K562 (cell line): ENCODE results near the gene POU4F1. TPM values are rescaled to one million over a fixed set of nuclear protein-coding genes. Genes with fewer than 3 reads are reported as not detected.

Source experiments
- ATAC-seq: fragments of 200-7000 bp; cut with Tn5 transposase; 3 replicates; pipeline ENCODE4 v1.9.1; 2020; ENCODE audit warnings: moderate library complexity
- BruUV-seq: library from RNA; stranded (reverse); fragments of 400-500 nt; replicated peaks from 2 replicates; lab custom pipeline; 2021; lab: Mats Ljungman, UMichigan
- CTCF ChIA-PET: fragments of 300-600 bp; formaldehyde crosslinking; extraction: SDS; loops from one replicate; lab custom pipeline; 2021; ENCODE audit warnings: low intra/inter-chr PET ratio; lab: Yijun Ruan, JAX
- POLR2A ChIA-PET: fragments of 300-600, 350-650 bp; sonication (Branson Sonifier 250); formaldehyde crosslinking; extraction: SDS; loops from one replicate; lab custom pipeline; 2021; ENCODE audit warnings: antibody characterized with exemption, inconsistent platforms; lab: Yijun Ruan, JAX
- DNase-seq, 4 experiments: peaks; one replicate each; pipeline versions ENCODE4 v3.0.0 to v3.0.0-alpha.2; 2011 to 2018; ENCODE audit warnings: low spot score in 3 of 4, mixed read lengths in 3 of 4; ENCODE audit errors: extremely low read depth in 1 of 4
- FAIRE-seq: peaks from 2 replicates; lab custom pipeline; 2011; peaks lifted over from hg19 to GRCh38; lab: Jason Lieb, UNC
- H2AFZ ChIP-seq: 2 replicates; pipeline ENCODE4 v1.6.0; 2011; ENCODE audit warnings: low read depth, low read length, control low read depth, inconsistent platforms
- H3K27ac ChIP-seq: fragments of 200-600 bp; 3 replicates; pipeline ENCODE4 v1.8.0; 2011; ENCODE audit warnings: low read depth, mild to moderate bottlenecking, control low read depth, inconsistent platforms, low read length, moderate library complexity, mixed read lengths; ENCODE audit errors: extremely low read depth
- H3K27me3 ChIP-seq, 2 experiments: fragments of 300-600 bp in 1 of 2; 2 replicates in 1 of 2; 3 replicates in 1 of 2; pipeline versions ENCODE4 v1.6.0 to v1.8.0; 2011; ENCODE audit warnings: inconsistent platforms in 2 of 2, low read length in 2 of 2, mild to moderate bottlenecking in 1 of 2, mixed read lengths in 1 of 2, moderate library complexity in 1 of 2; ENCODE audit not compliant: control insufficient read depth in 2 of 2, insufficient read depth in 2 of 2
- H3K36me3 ChIP-seq: fragments of 300-600 bp; 3 replicates; pipeline ENCODE4 v1.8.0; 2011; ENCODE audit warnings: mild to moderate bottlenecking, low read length, inconsistent platforms; ENCODE audit not compliant: control insufficient read depth, insufficient read depth
- H3K4me1 ChIP-seq, 2 experiments: fragments of 200-600 bp in 1 of 2; replicated peaks in 1 of 2; 2 replicates in 1 of 2; 3 replicates in 1 of 2; pipeline versions ENCODE4 v1.5.1 to v1.8.0; 2011; ENCODE audit warnings: inconsistent platforms in 2 of 2, low read length in 2 of 2, mild to moderate bottlenecking in 1 of 2, mixed read lengths in 1 of 2, moderate library complexity in 1 of 2; ENCODE audit not compliant: control insufficient read depth in 2 of 2, insufficient read depth in 2 of 2
- H3K4me2 ChIP-seq: 2 replicates; pipeline ENCODE4 v1.6.1; 2011; ENCODE audit warnings: low read length, control low read depth, inconsistent platforms, mixed read lengths; ENCODE audit not compliant: insufficient read depth
- H3K4me3 ChIP-seq: fragments of 200-600 bp; sonication (generic), shearing (Covaris generic); 2 replicates; pipeline ENCODE4 v1.5.1; 2016; ENCODE audit warnings: control low read depth, inconsistent platforms
- H3K79me2 ChIP-seq: fragments of 200-600 bp; 3 replicates; pipeline ENCODE4 v1.8.0; 2011; ENCODE audit warnings: low read length, inconsistent platforms; ENCODE audit not compliant: control insufficient read depth, insufficient read depth
- H3K9ac ChIP-seq, 2 experiments: 2 replicates each; pipeline versions ENCODE4 v1.6.0 to v1.6.1; 2011; ENCODE audit warnings: low read depth in 2 of 2, low read length in 2 of 2, control low read depth in 1 of 2, inconsistent platforms in 1 of 2, mild to moderate bottlenecking in 1 of 2, mixed read lengths in 1 of 2; ENCODE audit not compliant: insufficient read depth in 1 of 2
- H3K9me1 ChIP-seq: one replicate; pipeline ENCODE4 v1.6.0; 2011; ENCODE audit warnings: inconsistent platforms, mild to moderate bottlenecking, low read length, moderate library complexity; ENCODE audit not compliant: control insufficient read depth, insufficient read depth
- H3K9me3 ChIP-seq: replicated peaks from 2 replicates; pipeline ENCODE4 v1.5.1; 2011; ENCODE audit warnings: low read depth, low read length, inconsistent platforms; ENCODE audit not compliant: control insufficient read depth, insufficient read depth
- H4K20me1 ChIP-seq: replicated peaks from 2 replicates; pipeline ENCODE4 v1.6.1; 2011; ENCODE audit warnings: low read length, inconsistent platforms, mixed read lengths; ENCODE audit not compliant: control insufficient read depth, insufficient read depth
- ESRRB ChIP-seq: fragments of 250-450 bp; sonication (Bioruptor Pico); IDR thresholded peaks from 2 replicates; pipeline ENCODE4 v1.5.0; 2020; ENCODE audit warnings: mild to moderate bottlenecking, moderate library complexity, borderline replicate concordance
- FOXO4 ChIP-seq: fragments of 450-650 bp; formaldehyde crosslinking; IDR thresholded peaks from 2 replicates; pipeline ENCODE4 v1.4.0; 2020; ENCODE audit warnings: mild to moderate bottlenecking, moderate library complexity
- GATAD2B ChIP-seq: fragments of 450-650 bp; IDR thresholded peaks from 2 replicates; pipeline ENCODE4 v1.6.1; 2017; ENCODE audit warnings: mild to moderate bottlenecking, borderline replicate concordance
- GTF3C2 ChIP-seq: IDR thresholded peaks from 3 replicates; pipeline ENCODE4 v1.6.1; 2011; ENCODE audit warnings: borderline replicate concordance, mild to moderate bottlenecking, moderate library complexity; ENCODE audit not compliant: insufficient read length; ENCODE audit errors: extremely low read depth
- HDAC3 ChIP-seq: fragments of 450-650 bp; IDR thresholded peaks from 2 replicates; pipeline ENCODE4 v1.6.1; 2018; ENCODE audit warnings: borderline replicate concordance, mild to moderate bottlenecking, moderate library complexity; ENCODE audit not compliant: partially characterized antibody
- HDAC8 ChIP-seq: fragments of 450-650 bp; IDR thresholded peaks from 2 replicates; pipeline ENCODE4 v1.6.1; 2016; ENCODE audit warnings: mild to moderate bottlenecking, missing genetic modification characterization, moderate library complexity, missing compliant biosample characterization
- ILK ChIP-seq: fragments of 450-650 bp; IDR thresholded peaks from 2 replicates; pipeline ENCODE4 v1.6.1; 2016; ENCODE audit warnings: missing genetic modification characterization, low read depth, mild to moderate bottlenecking, missing compliant biosample characterization, moderate library complexity, borderline replicate concordance
- MBD2 ChIP-seq: sonication (generic); IDR thresholded peaks from 2 replicates; pipeline ENCODE4 v1.6.1; 2016; ENCODE audit warnings: low read depth, borderline replicate concordance
- NFATC3 ChIP-seq: fragments of 450-650 bp; IDR thresholded peaks from 2 replicates; pipeline ENCODE4 v1.6.1; 2017; ENCODE audit warnings: mild to moderate bottlenecking
- POLR2H ChIP-seq: IDR thresholded peaks from 2 replicates; pipeline ENCODE4 v1.6.1; 2016; ENCODE audit warnings: missing genetic modification characterization, low read depth, mild to moderate bottlenecking, control low read depth, missing compliant biosample characterization, moderate library complexity
- ZNF146 ChIP-seq: IDR thresholded peaks from one replicate; pipeline ENCODE4 v1.6.1; 2018; ENCODE audit warnings: missing compliant biosample characterization; ENCODE audit not compliant: unreplicated experiment
- WGBS: fragments of 100-300 bp; shearing (Covaris generic); methylation state at CpG from one replicate; pipeline ENCODE4 v1.1.6; 2016; ENCODE audit warnings: low coverage, mixed read lengths; ENCODE audit not compliant: insufficient coverage; ENCODE audit errors: missing lambda C conversion rate; 5-methylcytosine and 5-hydroxymethylcytosine counted together
- in situ Hi-C: fragments of 300-500 bp; cut with MboI; formaldehyde crosslinking; loops from 4 replicates; pipeline ENCODE4 v1.15.0; 2018; ENCODE audit warnings: inconsistent platforms, mixed read lengths
- intact Hi-C: fragments of 100-400 bp; cut with micrococcal nuclease; formaldehyde crosslinking; loops from 2 replicates; pipeline ENCODE4 v1.14.2; 2022
- polyA plus RNA-seq, 8 experiments: library from polyadenylated mRNA; depleted of rRNA in 4 of 8; stranded (reverse) in 5 of 8; unstranded in 3 of 8; fragments of >200 nt; fragmentation: Nextera tagmentation in 2 of 8; fragmentation: Illumina TruSeq in 1 of 8; extraction: Ambion mirVana in 2 of 8; extraction: Trizol in 1 of 8; gene quantifications; 2 replicates each; pipeline versions ENCODE4 v1.2.1 to v1.2.3, GENCODE V29; 2011 to 2014; ENCODE audit warnings: inconsistent platforms in 1 of 8, missing spikeins in 1 of 8
- total RNA-seq, 7 experiments: library from RNA; depleted of rRNA in 6 of 7; stranded (reverse); fragments of >200 nt in 6 of 7; fragmentation: Illumina TruSeq in 2 of 7; extraction: Trizol in 2 of 7; gene quantifications; 2 replicates each; pipeline versions ENCODE4 v1.2.1 to v1.2.3, GENCODE V29; 2011 to 2021; ENCODE audit warnings: low replicate concordance in 1 of 7

The POU4F1 gene
- total and polyA plus RNA-seq, 9 of the 15 experiments (the other 6 are each of a cell fraction or from before 2014, with no cell fraction given), result 0.61 to 2.8 (median 1.5) TPM

- ATAC-seq, result no peak
- no peak for TF ChIP-seq NFATC3
- TF ChIP-seq ESRRB, result no peak
- TF ChIP-seq HDAC8, result no peak
- TF ChIP-seq ZNF146 (CRISPR knock-in tag), result no peak
- ChIA-PET POLR2A (no interaction called here), CTCF (no interaction called here)
- Histone ChIP-seq H3K4me3 (no peak overlapping the region), H3K9me1 (no peaks in the 10 kb centered on the region), H3K4me1 (no peaks in the 10 kb centered on the region), H3K27me3 (peaks cover 0 to 7% of the 10 kb centered on the region in 2 experiments; a peak in 2 of 5 replicates), H3K27ac (no peak overlapping the region), H3K9me3 (no peaks in the 10 kb centered on the region), H3K79me2 (no peaks in the 10 kb centered on the region), H4K20me1 (no peaks in the 10 kb centered on the region), H3K9ac (no peak overlapping the region), H2AFZ (no peak overlapping the region), H3K4me2 (no peak overlapping the region), H3K36me3 (no peaks in the 10 kb centered on the region)
- BruUV-seq, result no TSS peak
- intact Hi-C loops, result no loop called here
- FAIRE-seq, result no peak
- 13% methylated on average over 6 of the region's 13 CpGs for WGBS
- in situ Hi-C loops, result no loop called here
- DNase-seq, result no peak
Observed at GRCh38 chr13:78593129-78593528, 10.2 kb downstream of the POU4F1 start.

GRCh38 chr13:78592584-78592983 is 10.8 kb downstream of the POU4F1 start:
- Histone ChIP-seq H3K27ac (no peak overlapping the region), H3K4me2 (no peak overlapping the region), H3K9me3 (no peaks in the 10 kb centered on the region), H4K20me1 (no peaks in the 10 kb centered on the region), H3K4me3 (no peak overlapping the region), H3K9ac (no peak overlapping the region), H3K9me1 (no peaks in the 10 kb centered on the region), H3K27me3 (peaks cover 0 to 7% of the 10 kb centered on the region in 2 experiments; a peak in 2 of 5 replicates), H3K4me1 (no peaks in the 10 kb centered on the region), H3K79me2 (no peaks in the 10 kb centered on the region), H3K36me3 (no peaks in the 10 kb centered on the region), H2AFZ (no peak overlapping the region)
- FAIRE-seq (no peak), DNase-seq (no peak), ATAC-seq (no peak)
- ChIA-PET POLR2A (no interaction called here), CTCF (no interaction called here)
- in situ Hi-C loops (no loop called here), intact Hi-C loops (no loop called here)
- WGBS, result 0% methylated on average over 6 of the region's 6 CpGs
- BruUV-seq, result no TSS peak
- TF ChIP-seq HDAC3, result no peak
- TF ChIP-seq GATAD2B, result no peak
- no peak for TF ChIP-seq FOXO4 (CRISPR knock-in tag)
- no peak for TF ChIP-seq ILK (tag)
- TF ChIP-seq MBD2, result no peak
- no peak for TF ChIP-seq POLR2H (tag)
- TF ChIP-seq GTF3C2, result no peak
